Measurements from ENCODE around the gene LRRC4C.

The LRRC4C gene

GRCh38 chr11:41414771-41415440 lies 44.5 kb downstream of the LRRC4C start:
- no peak for DNase-seq (ENCODE audit: low read depth, low spot score)

GRCh38 chr11:41413843-41414242 lies 45.6 kb downstream of the LRRC4C start:
- no peak for DNase-seq (ENCODE audit: low read depth, low spot score)

- DNase-seq (ENCODE audit: low read depth, low spot score), result no peak
These were observed 53.6 kb downstream of the LRRC4C start for GRCh38 chr11:41405812-41406211.

- no peak for DNase-seq (ENCODE audit: low read depth, low spot score)
These were observed 55.3 kb downstream of the LRRC4C start for GRCh38 chr11:41404109-41404508.

GRCh38 chr11:41403458-41403857 lies 56.0 kb downstream of the LRRC4C start:
- DNase-seq (ENCODE audit: low read depth, low spot score), result no peak

- no peak for DNase-seq (ENCODE audit: low read depth, low spot score)
These were observed 58.6 kb downstream of the LRRC4C start for GRCh38 chr11:41400819-41401382.

GRCh38 chr11:41400124-41400523 lies 59.3 kb downstream of the LRRC4C start:
- DNase-seq (ENCODE audit: low read depth, low spot score), result no peak

- no peak for DNase-seq (ENCODE audit: low read depth, low spot score)
These were observed 60.1 kb downstream of the LRRC4C start for GRCh38 chr11:41399323-41399722.

- no peak for DNase-seq (ENCODE audit: low read depth, low spot score)
These were observed 61.3 kb downstream of the LRRC4C start for GRCh38 chr11:41398175-41398574.

GRCh38 chr11:41394521-41395195 lies 64.8 kb downstream of the LRRC4C start:
- DNase-seq (ENCODE audit: low read depth, low spot score), result no peak

GRCh38 chr11:41392596-41392995 lies 66.9 kb downstream of the LRRC4C start:
- DNase-seq (ENCODE audit: low read depth, low spot score), result no peak

GRCh38 chr11:41389623-41390130 lies 69.8 kb downstream of the LRRC4C start:
- no peak for DNase-seq (ENCODE audit: low read depth, low spot score)

- DNase-seq (ENCODE audit: low read depth, low spot score), result no peak
These were observed 75.1 kb downstream of the LRRC4C start for GRCh38 chr11:41384329-41384728.

- DNase-seq (ENCODE audit: low read depth, low spot score), result no peak
These were observed 75.7 kb downstream of the LRRC4C start for GRCh38 chr11:41383768-41384167.

- DNase-seq (ENCODE audit: low read depth, low spot score), result no peak
These were observed 76.5 kb downstream of the LRRC4C start for GRCh38 chr11:41382927-41383326.

- DNase-seq (ENCODE audit: low read depth, low spot score), result no peak
These were observed 80.4 kb downstream of the LRRC4C start for GRCh38 chr11:41379084-41379483.

- DNase-seq (ENCODE audit: low read depth, low spot score), result no peak
These were observed 81.6 kb downstream of the LRRC4C start for GRCh38 chr11:41377709-41378394.

- no peak for DNase-seq (ENCODE audit: low read depth, low spot score)
These were observed 107.6 kb downstream of the LRRC4C start for GRCh38 chr11:41351825-41352224.

- DNase-seq (ENCODE audit: low read depth, low spot score), result no peak
These were observed 113.4 kb downstream of the LRRC4C start for GRCh38 chr11:41346042-41346441.

- no peak for DNase-seq (ENCODE audit: low read depth, low spot score)
These were observed 125.2 kb downstream of the LRRC4C start for GRCh38 chr11:41334007-41334933.

- DNase-seq (ENCODE audit: low read depth, low spot score), result no peak
These were observed 126.1 kb downstream of the LRRC4C start for GRCh38 chr11:41333357-41333756.
